Parathyroid adenoma (tissue), 2 donors: ENCODE measurements around the gene TMEM132D.

ENCODE experiments used
- H2AFZ ChIP-seq: fragments of 300-600 bp; sonication (generic); one replicate; pipeline ENCODE4 v1.7.0; 2017; ENCODE audit warnings: antibody characterized with exemption, mild to moderate bottlenecking
- H3K27ac ChIP-seq: fragments of 300-600 bp; sonication (generic); one replicate; pipeline ENCODE4 v1.7.0; 2017
- H3K27me3 ChIP-seq: fragments of 300-600 bp; sonication (generic); one replicate; pipeline ENCODE4 v1.7.0; 2017; ENCODE audit warnings: low read length; ENCODE audit not compliant: control insufficient read depth, insufficient read depth
- H3K36me3 ChIP-seq: fragments of 300-600 bp; sonication (generic); one replicate; pipeline ENCODE4 v1.7.0; 2017; ENCODE audit warnings: low read length; ENCODE audit not compliant: control insufficient read depth, insufficient read depth
- H3K4me1 ChIP-seq: fragments of 300-600 bp; sonication (generic); one replicate; pipeline ENCODE4 v1.7.0; 2017; ENCODE audit warnings: control low read depth
- H3K4me2 ChIP-seq: fragments of 300-600 bp; sonication (generic); one replicate; pipeline ENCODE4 v1.7.0; 2017; ENCODE audit warnings: low read length
- H3K4me3 ChIP-seq: fragments of 300-600 bp; sonication (generic); one replicate; pipeline ENCODE4 v1.7.0; 2017; ENCODE audit warnings: low read depth, low read length
- H3K79me2 ChIP-seq: fragments of 300-600 bp; sonication (generic); one replicate; pipeline ENCODE4 v1.7.0; 2017; ENCODE audit warnings: control low read depth
- H3K9ac ChIP-seq: fragments of 300-600 bp; sonication (generic); one replicate; pipeline ENCODE4 v1.7.0; 2017; ENCODE audit warnings: mild to moderate bottlenecking
- H3K9me3 ChIP-seq: fragments of 300-600 bp; sonication (generic); one replicate; pipeline ENCODE4 v1.7.0; 2017; ENCODE audit warnings: low read length; ENCODE audit not compliant: control insufficient read depth
- TF ChIP-seq, protein P1 (sequence below): fragments of 300-600 bp; sonication (generic); IDR thresholded peaks from one replicate; pipeline ENCODE4 v1.7.0; 2017; ENCODE audit warnings: antibody characterized with exemption, mild to moderate bottlenecking
- donor health status: primary hyperparathyroidism.

Gene TMEM132D

DNA sequence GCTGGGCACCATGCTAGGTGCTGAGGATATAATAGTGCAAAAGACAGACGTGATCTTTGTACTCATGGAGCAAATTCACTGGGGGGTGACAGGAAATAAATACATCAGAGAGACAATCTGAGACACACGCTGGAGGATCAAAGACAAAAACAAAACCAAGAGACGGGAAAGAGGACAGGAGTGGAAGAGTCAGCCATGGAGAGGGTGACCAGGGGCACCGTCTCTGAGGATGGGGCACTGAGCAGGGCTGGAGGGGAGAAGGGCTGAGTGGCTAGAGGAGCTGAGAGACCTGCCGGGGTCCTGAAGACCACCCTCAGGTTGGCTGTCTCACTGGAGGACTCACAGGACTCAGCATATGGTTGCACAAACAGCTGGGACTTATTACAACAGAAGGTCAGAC, 81.9 kb downstream of the TMEM132D start:
- no peaks in the 10 kb centered on the region for H3K4me1 ChIP-seq
- TF ChIP-seq, protein P1, sequence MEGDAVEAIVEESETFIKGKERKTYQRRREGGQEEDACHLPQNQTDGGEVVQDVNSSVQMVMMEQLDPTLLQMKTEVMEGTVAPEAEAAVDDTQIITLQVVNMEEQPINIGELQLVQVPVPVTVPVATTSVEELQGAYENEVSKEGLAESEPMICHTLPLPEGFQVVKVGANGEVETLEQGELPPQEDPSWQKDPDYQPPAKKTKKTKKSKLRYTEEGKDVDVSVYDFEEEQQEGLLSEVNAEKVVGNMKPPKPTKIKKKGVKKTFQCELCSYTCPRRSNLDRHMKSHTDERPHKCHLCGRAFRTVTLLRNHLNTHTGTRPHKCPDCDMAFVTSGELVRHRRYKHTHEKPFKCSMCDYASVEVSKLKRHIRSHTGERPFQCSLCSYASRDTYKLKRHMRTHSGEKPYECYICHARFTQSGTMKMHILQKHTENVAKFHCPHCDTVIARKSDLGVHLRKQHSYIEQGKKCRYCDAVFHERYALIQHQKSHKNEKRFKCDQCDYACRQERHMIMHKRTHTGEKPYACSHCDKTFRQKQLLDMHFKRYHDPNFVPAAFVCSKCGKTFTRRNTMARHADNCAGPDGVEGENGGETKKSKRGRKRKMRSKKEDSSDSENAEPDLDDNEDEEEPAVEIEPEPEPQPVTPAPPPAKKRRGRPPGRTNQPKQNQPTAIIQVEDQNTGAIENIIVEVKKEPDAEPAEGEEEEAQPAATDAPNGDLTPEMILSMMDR: no peak
- no peaks in the 10 kb centered on the region for H3K27me3 ChIP-seq

DNA sequence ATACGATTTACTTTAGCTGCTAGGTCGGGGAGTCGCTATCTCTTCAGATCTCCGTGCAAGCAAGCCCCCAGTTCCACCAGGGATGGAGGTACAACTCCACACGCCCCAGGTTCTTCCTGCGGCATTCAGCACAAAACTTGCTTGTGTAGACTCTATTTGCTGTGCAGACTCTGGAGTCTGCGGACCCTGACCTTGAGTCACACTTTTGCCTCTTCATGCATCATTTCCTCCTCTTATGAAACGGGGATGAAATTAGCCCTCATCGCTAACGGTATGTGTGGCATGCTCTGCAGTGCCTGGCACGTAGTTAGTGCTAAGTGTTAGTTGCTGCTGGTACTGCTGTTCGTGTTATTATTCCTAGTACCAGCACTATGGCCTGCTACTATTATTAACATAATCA, 84.4 kb downstream of the TMEM132D start:
- Histone ChIP-seq H3K4me3 (no peak overlapping the region), H3K27me3 (no peaks in the 10 kb centered on the region), H3K4me1 (no peaks in the 10 kb centered on the region), H3K36me3 (no peaks in the 10 kb centered on the region), H3K4me2 (no peak overlapping the region), H2AFZ (no peak overlapping the region), H3K27ac (no peak overlapping the region), H3K79me2 (no peaks in the 10 kb centered on the region), H3K9ac (no peak overlapping the region), H3K9me3 (no peaks in the 10 kb centered on the region)
- TF ChIP-seq, protein P1: no peak

More for the DNA sequence above, 81.9 kb downstream of the TMEM132D start:
- Histone ChIP-seq H2AFZ (no peak overlapping the region), H3K9me3 (no peaks in the 10 kb centered on the region), H3K27ac (no peak overlapping the region), H3K9ac (no peak overlapping the region), H3K4me2 (no peak overlapping the region), H3K79me2 (no peaks in the 10 kb centered on the region), H3K4me3 (no peak overlapping the region), H3K36me3 (no peaks in the 10 kb centered on the region)

DNA sequence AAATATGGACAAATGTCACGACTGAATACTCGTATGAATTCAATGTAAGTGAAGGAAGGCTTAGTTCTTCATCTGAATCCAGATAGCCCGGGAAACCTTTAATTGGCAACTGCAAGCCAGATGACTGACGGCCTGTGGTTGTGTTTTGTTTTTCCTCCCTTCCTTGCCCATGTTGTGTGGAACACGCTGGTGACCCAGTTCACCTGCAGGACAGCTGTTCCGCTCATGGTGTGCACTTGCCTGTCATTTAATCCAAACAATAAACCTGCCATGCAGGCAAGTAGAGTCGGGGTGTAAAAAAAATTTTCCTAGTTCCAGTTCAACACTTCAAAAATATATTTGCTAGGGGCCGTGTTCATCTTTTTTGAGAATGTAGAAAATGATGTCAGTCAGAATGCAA, 88.0 kb downstream of the TMEM132D start:
- Histone ChIP-seq H3K4me2 (no peak overlapping the region), H3K4me1 (no peaks in the 10 kb centered on the region), H3K27ac (no peak overlapping the region), H3K36me3 (no peaks in the 10 kb centered on the region), H3K9me3 (no peaks in the 10 kb centered on the region), H3K9ac (no peak overlapping the region), H3K4me3 (no peak overlapping the region), H3K79me2 (no peaks in the 10 kb centered on the region), H2AFZ (no peak overlapping the region), H3K27me3 (no peaks in the 10 kb centered on the region)
- TF ChIP-seq, protein P1: no peak

DNA sequence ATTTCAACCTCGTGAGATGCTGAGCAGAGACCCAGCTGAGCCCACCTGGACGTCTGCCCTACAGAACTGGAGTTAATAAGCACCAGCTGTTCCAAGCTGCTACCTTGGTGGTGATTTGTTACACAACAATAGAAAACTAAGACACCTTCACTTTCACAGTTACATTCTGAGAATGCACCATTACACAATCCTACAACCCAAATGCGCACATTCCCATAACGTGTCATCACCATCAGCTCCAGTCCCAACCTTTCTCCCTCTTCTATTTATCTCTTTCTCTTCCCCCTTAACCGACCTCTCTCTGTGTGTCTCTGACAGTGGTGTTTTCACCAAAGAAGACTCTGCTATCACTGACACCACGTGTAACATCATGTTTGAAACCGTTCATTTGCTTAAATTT, 91.9 kb downstream of the TMEM132D start:
- H3K9me3 ChIP-seq: no peaks in the 10 kb centered on the region
- no peaks in the 10 kb centered on the region for H3K4me1 ChIP-seq
- H3K4me3 ChIP-seq: no peak overlapping the region
- H3K79me2 ChIP-seq: no peaks in the 10 kb centered on the region
- H3K9ac ChIP-seq: no peak overlapping the region
- H3K27ac ChIP-seq: no peak overlapping the region
- H3K36me3 ChIP-seq: no peaks in the 10 kb centered on the region
- no peak overlapping the region for H3K4me2 ChIP-seq
- no peak overlapping the region for H2AFZ ChIP-seq
- TF ChIP-seq, protein P1: no peak
- no peaks in the 10 kb centered on the region for H3K27me3 ChIP-seq

DNA sequence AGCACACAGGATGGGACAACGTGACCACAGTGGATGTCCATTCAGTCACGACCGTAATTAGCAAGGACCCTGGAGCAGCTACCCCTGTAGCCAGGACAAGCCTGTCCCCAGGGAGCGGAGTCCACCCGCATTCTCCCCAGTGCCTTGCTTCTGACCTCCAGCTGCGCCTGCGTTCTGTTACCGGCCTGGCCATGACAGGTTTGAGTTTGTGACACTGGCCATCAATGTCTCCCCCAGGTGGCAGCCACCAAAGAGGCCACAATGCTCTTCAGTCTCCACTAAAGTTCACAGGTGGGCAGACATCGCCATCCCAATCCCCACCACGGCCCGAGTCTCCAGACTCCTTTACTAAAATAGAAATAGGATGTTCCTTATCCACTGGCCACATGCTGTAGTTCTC, 96.7 kb downstream of the TMEM132D start:
- no peak overlapping the region for H3K9ac ChIP-seq
- H3K27me3 ChIP-seq: no peaks in the 10 kb centered on the region
- H3K4me3 ChIP-seq: no peak overlapping the region
- no peaks in the 10 kb centered on the region for H3K79me2 ChIP-seq
- H3K4me1 ChIP-seq: no peaks in the 10 kb centered on the region
- no peaks in the 10 kb centered on the region for H3K9me3 ChIP-seq
- H2AFZ ChIP-seq: no peak overlapping the region
- H3K4me2 ChIP-seq: no peak overlapping the region
- H3K36me3 ChIP-seq: no peaks in the 10 kb centered on the region
- H3K27ac ChIP-seq: no peak overlapping the region
- TF ChIP-seq, protein P1: no peak
